ENCODE results near the gene ABCA8. TPM values are rescaled to one million over a fixed set of nuclear protein-coding genes. Genes with fewer than 3 reads are reported as not detected.

The ABCA8 gene
- total RNA-seq, 4 donors from 2014 or later: 26.1 to 95.4 (median 56.1) TPM

DNA sequence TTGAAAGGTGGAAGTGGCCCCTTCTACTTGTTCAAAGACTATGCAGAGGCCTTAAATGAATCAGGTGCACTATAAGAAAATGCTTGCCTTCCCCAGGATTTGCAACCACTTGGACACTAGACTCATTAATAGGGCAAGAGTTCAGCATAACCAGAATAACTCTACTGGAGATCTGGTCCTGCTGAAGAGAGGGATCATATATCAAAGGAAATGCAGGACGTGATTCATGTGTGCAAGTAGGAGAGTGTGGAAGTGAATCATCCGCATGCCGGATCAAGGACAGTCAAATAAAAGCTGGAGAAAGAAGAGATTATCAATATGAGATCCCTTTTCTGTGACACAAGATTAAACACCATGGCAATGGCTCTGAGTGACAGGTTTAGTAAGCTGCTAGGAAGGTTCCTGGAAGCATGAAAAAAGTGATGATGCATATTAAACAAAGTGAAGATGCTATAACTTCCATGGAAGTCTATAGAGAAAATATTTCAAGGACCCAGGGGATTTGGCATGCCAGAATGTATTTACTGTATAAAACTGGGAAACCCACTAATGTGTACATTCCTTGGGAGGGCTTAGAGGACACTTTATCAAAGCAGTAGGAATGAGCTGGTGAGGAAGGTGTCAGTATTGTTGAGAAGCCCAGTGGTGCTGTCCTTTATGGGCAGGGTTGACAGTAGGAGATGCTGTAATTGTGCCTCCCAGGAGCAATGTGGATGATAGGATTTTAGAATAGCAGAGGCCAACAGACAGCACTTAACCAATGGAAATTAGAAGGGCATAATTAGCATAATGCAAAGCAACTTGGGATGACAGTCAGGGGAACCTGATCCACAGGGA is 133.1 kb downstream of the ABCA8 start:
- 78 to 79% methylated on average over 3 of the region's 3 CpGs for WGBS, 2 donors
- H3K9me3 ChIP-seq: no peaks in the 10 kb centered on the region
- intact Hi-C loops (cut with DNase I): no loop called here

GRCh38 chr17:68820825-68821481 is 134.2 kb downstream of the ABCA8 start:
- WGBS, 2 donors: 70 to 74% methylated on average over 8 of the region's 8 CpGs
- no peak overlapping the region for H3K27ac ChIP-seq
- no peak overlapping the region for H3K4me3 ChIP-seq (replicated peaks in 1 of 3)
- no peaks in the 10 kb centered on the region for H3K27me3 ChIP-seq
- DNase-seq: no peak
- H3K9me3 ChIP-seq: no peaks in the 10 kb centered on the region
- TF ChIP-seq POLR2A (IDR thresholded peaks at IDR 0.05) (no peak), CTCF (IDR thresholded peaks at IDR 0.05) (no peak)
- H3K36me3 ChIP-seq: no peaks in the 10 kb centered on the region
- peaks cover 0 to 3% of the 10 kb centered on the region in 2 donors for H3K4me1 ChIP-seq
- intact Hi-C loops (cut with DNase I): no loop called here

More for the DNA sequence above, 133.1 kb downstream of the ABCA8 start:
- no peak overlapping the region for H3K27ac ChIP-seq
- TF ChIP-seq POLR2A (IDR thresholded peaks at IDR 0.05): no peak
- DNase-seq: no peak
- H3K27me3 ChIP-seq: no peaks in the 10 kb centered on the region
- H3K4me3 ChIP-seq (replicated peaks in 1 of 3): no peak overlapping the region
- peaks cover 0 to 3% of the 10 kb centered on the region in 2 donors for H3K4me1 ChIP-seq
- no peaks in the 10 kb centered on the region for H3K36me3 ChIP-seq

- peaks cover 0 to 3% of the 10 kb centered on the region in 2 donors for H3K4me1 ChIP-seq
- no peaks in the 10 kb centered on the region for H3K36me3 ChIP-seq
- H3K27me3 ChIP-seq: no peaks in the 10 kb centered on the region
- no peaks in the 10 kb centered on the region for H3K9me3 ChIP-seq
- intact Hi-C loops (cut with DNase I): no loop called here
- no peak for TF ChIP-seq POLR2A (IDR thresholded peaks at IDR 0.05)
- TF ChIP-seq CTCF (IDR thresholded peaks at IDR 0.05): no peak
- no peak for DNase-seq
- 43 to 62% methylated on average over 5 of the region's 5 CpGs for WGBS, 2 donors
- no peak overlapping the region for H3K4me3 ChIP-seq (replicated peaks in 1 of 3)
- no peak overlapping the region for H3K27ac ChIP-seq
Measured at GRCh38 chr17:68820476-68820824, 134.7 kb downstream of the ABCA8 start.

DNA sequence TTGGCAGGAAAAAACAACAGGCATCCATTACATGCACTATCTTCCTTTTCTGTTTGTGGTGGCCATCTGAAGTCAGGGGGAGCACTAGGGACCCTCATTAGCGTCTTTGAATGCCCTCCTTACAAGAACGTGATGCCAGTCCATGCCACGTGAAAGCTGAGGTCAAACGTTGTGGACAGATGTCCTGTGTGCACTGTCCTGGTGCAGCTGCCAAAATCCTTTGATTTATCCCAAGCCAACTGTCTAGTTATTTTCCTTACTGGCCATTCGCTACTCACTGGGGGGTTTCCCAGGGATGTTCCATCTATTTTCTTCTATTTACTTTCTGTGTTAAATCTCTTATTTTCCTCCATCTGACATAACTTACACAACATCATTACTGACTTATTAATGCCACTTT is 135.7 kb downstream of the ABCA8 start:
- H3K9me3 ChIP-seq: no peaks in the 10 kb centered on the region
- peaks cover 0 to 3% of the 10 kb centered on the region in 2 donors for H3K4me1 ChIP-seq
- WGBS, 2 donors: 83 to 91% methylated on average over 5 of the region's 5 CpGs
- no peak for TF ChIP-seq CTCF (IDR thresholded peaks at IDR 0.05)
- TF ChIP-seq POLR2A (IDR thresholded peaks at IDR 0.05): no peak
- H3K4me3 ChIP-seq (replicated peaks in 1 of 3): no peak overlapping the region
- H3K36me3 ChIP-seq: no peaks in the 10 kb centered on the region
- DNase-seq: no peak
- no peaks in the 10 kb centered on the region for H3K27me3 ChIP-seq
- H3K27ac ChIP-seq: no peak overlapping the region
- intact Hi-C loops (cut with DNase I): no loop called here

Other genes with a start within 250 kb of the ABCA8 start
- 10 to 100 TPM; 11.9 to 40.2 (median 25.4) TPM for gene ABCA9, start 105.5 kb upstream of the ABCA8 start, total RNA-seq
- gene ABCA6, start 186.5 kb upstream of the ABCA8 start, total RNA-seq: 100 to 1,000 TPM in 1 of 4 donors, 10 to 100 TPM in 3; 24.3 to 101 (median 64.2) TPM

All from thyroid gland (tissue), 4 donors.